CD4-positive, alpha-beta T cell (primary cell): Measurements from ENCODE around the gene ESD. TPM values are rescaled to one million over a fixed set of nuclear protein-coding genes. Genes with fewer than 3 reads are reported as not detected.

Source experiments
- ATAC-seq: fragments of 200-7000 bp; cut with Tn5 transposase; one replicate; pipeline ENCODE4 v1.10.0; 2022; ENCODE audit warnings: mild to moderate bottlenecking; ENCODE audit not compliant: poor library complexity
- CTCF ChIA-PET: fragments of 350-600 bp; sonication (Branson Sonifier 250); formaldehyde crosslinking; loops from one replicate; lab custom pipeline; 2021; ENCODE audit warnings: antibody characterized with exemption, inconsistent platforms; lab: Charles Lee
- POLR2A ChIA-PET: fragments of 350-600 bp; sonication (Branson Sonifier 250); formaldehyde crosslinking; loops from one replicate; lab custom pipeline; 2021; ENCODE audit warnings: antibody characterized with exemption, inconsistent platforms; lab: Charles Lee
- DNase-seq, 14 experiments: peaks; one replicate each; pipeline ENCODE4 v3.0.0-alpha.2; 2013 to 2020; ENCODE audit warnings: mixed read lengths in 2 of 14
- H3K27ac ChIP-seq, 2 donors: one replicate each; pipeline versions ENCODE4 v1.5.1 to v1.7.0; 2013; ENCODE audit warnings: low read length in 2 of 2, low read depth in 1 of 2, mild to moderate bottlenecking in 1 of 2
- H3K27me3 ChIP-seq, 2 experiments: 1 replicate in 1 of 2; 2 replicates in 1 of 2; pipeline versions ENCODE4 v1.6.1 to v1.7.0; 2013; ENCODE audit warnings: low read length in 2 of 2, control low read depth in 1 of 2, mild to moderate bottlenecking in 1 of 2, moderate library complexity in 1 of 2; ENCODE audit not compliant: insufficient read depth in 2 of 2, control insufficient read depth in 1 of 2
- H3K36me3 ChIP-seq: one replicate; pipeline ENCODE4 v1.6.1; 2013; ENCODE audit warnings: low read length, control low read depth; ENCODE audit not compliant: insufficient read depth
- H3K4me1 ChIP-seq: one replicate; pipeline ENCODE4 v1.6.1; 2013; ENCODE audit warnings: low read length, control low read depth; ENCODE audit not compliant: insufficient read depth
- H3K4me3 ChIP-seq: one replicate; pipeline ENCODE4 v1.5.1; 2013; ENCODE audit warnings: mild to moderate bottlenecking, low read length, moderate library complexity
- H3K9me3 ChIP-seq, 2 experiments: 1 replicate in 1 of 2; 2 replicates in 1 of 2; pipeline versions ENCODE4 v1.6.1 to v1.7.0; 2013; ENCODE audit warnings: low read length in 2 of 2, mild to moderate bottlenecking in 2 of 2, control low read depth in 1 of 2, moderate library complexity in 1 of 2; ENCODE audit not compliant: control insufficient read depth in 1 of 2, insufficient read depth in 1 of 2
- H3K27ac Mint-ChIP-seq: one replicate; pipeline ENCODE4 v1.8.0; 2020; ENCODE audit warnings: mixed read lengths
- H3K27me3 Mint-ChIP-seq: one replicate; pipeline ENCODE4 v1.8.0; 2021; ENCODE audit warnings: mixed read lengths
- H3K36me3 Mint-ChIP-seq: one replicate; pipeline ENCODE4 v1.8.0; 2021; ENCODE audit warnings: low read depth, mixed read lengths
- H3K4me1 Mint-ChIP-seq: one replicate; pipeline ENCODE4 v1.8.0; 2021; ENCODE audit warnings: low read depth, mixed read lengths
- H3K4me3 Mint-ChIP-seq: one replicate; pipeline ENCODE4 v1.8.0; 2020; ENCODE audit warnings: mild to moderate bottlenecking, mixed read lengths
- H3K9me3 Mint-ChIP-seq: one replicate; pipeline ENCODE4 v1.8.0; 2020; ENCODE audit warnings: mixed read lengths
- CTCF ChIP-seq: fragments of 200-600 bp; IDR thresholded peaks from one replicate; pipeline ENCODE4 v1.8.0; 2022; ENCODE audit warnings: antibody characterized with exemption, mild to moderate bottlenecking
- intact Hi-C, 2 experiments: fragments of 100-400 bp; cut with DNase I in 1 of 2; cut with micrococcal nuclease in 1 of 2; formaldehyde crosslinking; loops; one replicate each; pipeline versions ENCODE4 v1.15.1 to v1.9.0; 2023 to 2025; cut with DNase I, micrococcal nuclease
- total RNA-seq, 174 experiments: library from RNA in 2 of 174; stranded (reverse) in 2 of 174; gene quantifications; one replicate each; pipeline ENCODE4 v1.2.3 and lab custom pipeline; 2021 to 2026

ESD gene
- total RNA-seq, 2 experiments from 2014 or later: 30.8 to 34.1 TPM

GRCh38 chr13:46778890-46779289, 18.1 kb downstream of the ESD start:
- ChIA-PET CTCF (no interaction called here), POLR2A (no interaction called here)
- peaks cover 85% of the 10 kb centered on the region for H3K36me3 Mint-ChIP-seq
- no peak for TF ChIP-seq CTCF
- H3K9me3 ChIP-seq: no peaks in the 10 kb centered on the region
- intact Hi-C loops: no loop called here
- no peak overlapping the region for H3K4me3 ChIP-seq
- H3K27ac Mint-ChIP-seq: no peak overlapping the region
- H3K36me3 ChIP-seq: peaks cover 91% of the 10 kb centered on the region
- H3K4me1 ChIP-seq: no peaks in the 10 kb centered on the region
- H3K27ac ChIP-seq: no peak overlapping the region
- no peak overlapping the region for H3K4me3 Mint-ChIP-seq
- no peak for DNase-seq
- H3K27me3 ChIP-seq: no peaks in the 10 kb centered on the region
- no peaks in the 10 kb centered on the region for H3K27me3 Mint-ChIP-seq
- no peaks in the 10 kb centered on the region for H3K4me1 Mint-ChIP-seq
- no peaks in the 10 kb centered on the region for H3K9me3 Mint-ChIP-seq
- no peak for ATAC-seq

- TF ChIP-seq CTCF: no peak
- no peak for DNase-seq
- H3K27ac Mint-ChIP-seq: no peak overlapping the region
- H3K27ac ChIP-seq: no peak overlapping the region
- no peaks in the 10 kb centered on the region for H3K4me1 Mint-ChIP-seq
- H3K36me3 Mint-ChIP-seq: peaks cover 87% of the 10 kb centered on the region
- H3K9me3 Mint-ChIP-seq: no peaks in the 10 kb centered on the region
- no peak for ATAC-seq
- no peaks in the 10 kb centered on the region for H3K4me1 ChIP-seq
- ChIA-PET CTCF (no interaction called here), POLR2A (interaction anchor here (1.4 kb wide), 1 partner anchor 19 kb away, joined by 5 read pairs; the partner anchor contains the start of gene ESD)
- H3K4me3 Mint-ChIP-seq: no peak overlapping the region
- no peak overlapping the region for H3K4me3 ChIP-seq
- H3K36me3 ChIP-seq: peaks cover 90% of the 10 kb centered on the region
- H3K27me3 ChIP-seq: no peaks in the 10 kb centered on the region
- H3K9me3 ChIP-seq: no peaks in the 10 kb centered on the region
- intact Hi-C loops: no loop called here
- H3K27me3 Mint-ChIP-seq: no peaks in the 10 kb centered on the region
These were observed 18.9 kb downstream of the ESD start for GRCh38 chr13:46778095-46778494.

DNA sequence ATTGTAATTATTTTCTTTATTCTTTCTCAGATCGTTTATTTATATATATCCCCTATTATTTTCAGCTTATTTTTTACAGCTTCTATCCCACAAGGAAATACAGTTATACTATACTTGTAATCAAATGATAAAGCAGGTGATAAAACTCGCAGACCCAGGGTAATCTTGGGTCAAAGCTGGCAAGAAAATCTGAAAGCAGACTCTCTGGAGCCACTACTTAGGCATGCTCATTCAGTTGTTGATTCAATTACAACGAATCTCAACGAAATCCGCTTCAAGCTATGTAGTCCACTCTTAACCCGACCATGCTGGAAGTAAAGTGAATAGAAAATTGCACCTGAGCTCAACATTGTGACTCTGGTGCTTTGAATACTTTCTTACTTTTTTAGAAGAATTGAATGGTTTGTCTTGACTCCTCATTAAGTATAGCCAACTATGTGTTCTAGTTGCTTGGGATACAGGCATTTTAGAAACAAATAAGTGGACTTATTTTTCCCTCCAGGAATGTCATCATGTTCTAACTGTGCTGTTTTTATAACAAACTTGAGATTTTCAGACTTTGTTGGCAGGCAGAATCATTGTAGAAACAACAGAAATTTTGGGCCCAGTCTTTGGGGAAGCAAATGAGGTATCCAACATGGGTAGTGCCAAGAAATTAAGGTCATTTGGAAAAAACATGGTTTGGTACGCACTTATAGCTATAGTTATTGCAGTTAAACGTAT, 21.4 kb downstream of the ESD start:
- no peak for ATAC-seq
- no peak for DNase-seq
- CTCF ChIA-PET: no interaction called here
- no peak for TF ChIP-seq CTCF
- intact Hi-C loops: no loop called here
- no peak overlapping the region for H3K27ac ChIP-seq
- no peaks in the 10 kb centered on the region for H3K4me1 ChIP-seq
- H3K4me3 ChIP-seq: no peak overlapping the region
- POLR2A ChIA-PET: interaction anchor here (1.1 kb wide), 1 partner anchor 24 kb away, joined by 4 read pairs; no protein-coding TSS in a partner anchor
- peaks cover 90% of the 10 kb centered on the region for H3K36me3 Mint-ChIP-seq
- no peaks in the 10 kb centered on the region for H3K27me3 Mint-ChIP-seq
- no peaks in the 10 kb centered on the region for H3K9me3 Mint-ChIP-seq
- no peaks in the 10 kb centered on the region for H3K27me3 ChIP-seq
- H3K9me3 ChIP-seq: no peaks in the 10 kb centered on the region
- peaks cover 88% of the 10 kb centered on the region for H3K36me3 ChIP-seq
- H3K4me1 Mint-ChIP-seq: no peaks in the 10 kb centered on the region
- no peak overlapping the region for H3K27ac Mint-ChIP-seq
- no peak overlapping the region for H3K4me3 Mint-ChIP-seq
